RWPE1 (cell line): Measurements from ENCODE around the gene CSAG2.
"Not testable (repeated sequence)": the region's sequence is repeated elsewhere in the genome, so short reads cannot be mapped to it uniquely, and the experiment has no call there.

ENCODE experiments used
- CTCF ChIA-PET: fragments of 350-600 bp; sonication (Branson Sonifier 250); formaldehyde crosslinking; extraction: SDS; loops from one replicate; lab custom pipeline; 2021; lab: Yijun Ruan, JAX
- POLR2A ChIA-PET: fragments of 400-600 bp; formaldehyde crosslinking; extraction: SDS; loops from one replicate; lab custom pipeline; 2020; ENCODE audit warnings: antibody characterized with exemption; ENCODE audit not compliant: low non-redundant PET; lab: Yijun Ruan, JAX
- DNase-seq: peaks from one replicate; pipeline ENCODE4 v3.0.0; 2012; ENCODE audit warnings: low spot score
- H3K27ac ChIP-seq: fragments of 450-650 bp; 2 replicates; pipeline ENCODE4 v1.5.1; 2017
- CTCF ChIP-seq: fragments of 450-650 bp; conservative IDR thresholded peaks from 2 replicates; pipeline ENCODE4 v1.5.1; 2017; ENCODE audit warnings: low read depth, mild to moderate bottlenecking

The CSAG2 gene

GRCh38 chrX:152733261-152733975, 24.3 kb upstream of the CSAG2 start, which contains the start of the genes CSAG1 and MAGEA12:
Gene CSAG1 (minus strand): TSS chrX:152733721. CDS start chrX:152732460, 1,261 bp downstream.
Gene MAGEA12 (plus strand): TSS chrX:152733757. CDS start chrX:152736162, 2,405 bp downstream.
- H3K27ac ChIP-seq = no peak within 1 kb of the TSS
- no peak for TF ChIP-seq CTCF
- no peak for DNase-seq
- ChIA-PET CTCF (no interaction called here), POLR2A (no interaction called here)

GRCh38 chrX:152725409-152725808, 16.3 kb upstream of the CSAG2 start:
- H3K27ac ChIP-seq = no peak overlapping the region
- no peak for DNase-seq
- CTCF ChIA-PET = no interaction called here
- POLR2A ChIA-PET = no interaction called here
- no peak for TF ChIP-seq CTCF

GRCh38 chrX:152713815-152714787, 5.0 kb upstream of the CSAG2 start, which contains the start of gene MAGEA2B:
Gene MAGEA2B (plus strand): TSS chrX:152714628. CDS start chrX:152717107, 2,479 bp downstream.
- CTCF ChIA-PET, POLR2A ChIA-PET, DNase-seq, H3K27ac ChIP-seq: not testable (repeated sequence)

GRCh38 chrX:152713195-152713594, 4.1 kb upstream of the CSAG2 start:
- CTCF ChIA-PET, H3K27ac ChIP-seq, DNase-seq, POLR2A ChIA-PET: not testable (repeated sequence)

GRCh38 chrX:152706500-152706899, 2.6 kb downstream of the CSAG2 start:
- CTCF ChIA-PET, DNase-seq: not testable (repeated sequence)

GRCh38 chrX:152700390-152700789, 8.7 kb downstream of the CSAG2 start:
- CTCF ChIA-PET, POLR2A ChIA-PET, DNase-seq: not testable (repeated sequence)

More at GRCh38 chrX:152706500-152706899, 2.6 kb downstream of the CSAG2 start:
- H3K27ac ChIP-seq, POLR2A ChIA-PET: not testable (repeated sequence)

GRCh38 chrX:152697952-152698931, 10.8 kb downstream of the CSAG2 start, which contains the start of gene MAGEA3:
Gene MAGEA3 (plus strand): TSS chrX:152698794. CDS start chrX:152700833, 2,039 bp downstream.
- CTCF ChIA-PET, H3K27ac ChIP-seq, DNase-seq, POLR2A ChIA-PET: not testable (repeated sequence)

More at GRCh38 chrX:152700390-152700789, 8.7 kb downstream of the CSAG2 start:
- not testable (repeated sequence) for H3K27ac ChIP-seq

- DNase-seq, CTCF ChIA-PET, H3K27ac ChIP-seq, POLR2A ChIA-PET: not testable (repeated sequence)
Observed at GRCh38 chrX:152681012-152681411, 28.1 kb downstream of the CSAG2 start.

- POLR2A ChIA-PET, CTCF ChIA-PET, DNase-seq, H3K27ac ChIP-seq: not testable (repeated sequence)
Observed at GRCh38 chrX:152674652-152675051, 34.4 kb downstream of the CSAG2 start.
